ENCODE measurements around the gene FAAP100. TPM values are rescaled to one million over a fixed set of nuclear protein-coding genes. Genes with fewer than 3 reads are reported as not detected.
A peak's percentile ranks its signal among the peaks of the same experiment; 100 is the strongest.

The FAAP100 gene
- total and polyA plus RNA-seq, 7 donors, result 6.6 to 27.2 (median 10.9) TPM

DNA sequence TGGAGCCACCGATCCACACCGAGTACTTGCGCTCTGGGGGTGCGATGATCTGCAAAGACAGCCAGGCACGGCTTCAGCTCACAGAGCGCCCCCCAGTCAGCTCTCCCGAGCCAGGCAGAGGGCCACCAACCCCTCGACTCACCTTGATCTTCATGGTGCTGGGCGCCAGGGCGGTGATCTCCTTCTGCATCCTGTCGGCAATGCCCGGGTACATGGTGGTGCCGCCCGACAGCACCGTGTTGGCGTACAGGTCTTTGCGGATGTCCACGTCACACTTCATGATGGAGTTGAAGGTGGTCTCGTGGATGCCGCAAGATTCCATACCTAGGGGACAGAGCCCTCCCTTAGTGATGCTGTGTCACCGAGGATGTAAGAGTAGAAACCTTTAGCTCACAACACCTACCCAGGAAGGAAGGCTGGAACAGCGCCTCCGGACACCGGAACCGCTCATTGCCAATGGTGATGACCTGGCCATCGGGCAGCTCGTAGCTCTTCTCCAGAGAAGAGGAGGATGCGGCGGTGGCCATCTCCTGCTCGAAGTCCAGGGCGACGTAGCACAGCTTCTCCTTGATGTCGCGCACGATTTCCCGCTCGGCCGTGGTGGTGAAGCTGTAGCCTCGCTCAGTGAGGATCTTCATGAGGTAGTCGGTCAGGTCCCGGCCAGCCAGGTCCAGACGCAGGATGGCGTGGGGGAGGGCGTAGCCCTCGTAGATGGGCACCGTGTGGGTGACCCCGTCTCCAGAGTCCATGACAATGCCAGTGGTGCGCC lies 41.2 kb downstream of the FAAP100 start:
- DNase-seq, result no peak
- Histone ChIP-seq H3K36me3 (peaks cover 25 to 41% (median 35%) of the 10 kb centered on the region in 4 donors), H3K27ac (peak overlapping the region; percentile 99 to 100 (median 100)), H3K4me3 (peak overlapping the region; percentile 88 to 99 (median 94)), H3K9me3 (no peaks in the 10 kb centered on the region), H3K27me3 (no peaks in the 10 kb centered on the region), H3K4me1 (peaks cover 0 to 42% (median 18%) of the 10 kb centered on the region in 4 donors)
- WGBS, 2 donors, result 1% methylated on average over 48 of the region's 48 CpGs
- intact Hi-C loops (cut with DNase I), result no loop called here
- no peak for TF ChIP-seq POLR2A (IDR thresholded peaks at IDR 0.05)
- TF ChIP-seq POLR2AphosphoS5 (IDR thresholded peaks at IDR 0.05), result peak in 2 of 4 donors; percentile 14 to 22
- no peak for TF ChIP-seq EP300 (IDR thresholded peaks at IDR 0.05)
- TF ChIP-seq, protein P1, sequence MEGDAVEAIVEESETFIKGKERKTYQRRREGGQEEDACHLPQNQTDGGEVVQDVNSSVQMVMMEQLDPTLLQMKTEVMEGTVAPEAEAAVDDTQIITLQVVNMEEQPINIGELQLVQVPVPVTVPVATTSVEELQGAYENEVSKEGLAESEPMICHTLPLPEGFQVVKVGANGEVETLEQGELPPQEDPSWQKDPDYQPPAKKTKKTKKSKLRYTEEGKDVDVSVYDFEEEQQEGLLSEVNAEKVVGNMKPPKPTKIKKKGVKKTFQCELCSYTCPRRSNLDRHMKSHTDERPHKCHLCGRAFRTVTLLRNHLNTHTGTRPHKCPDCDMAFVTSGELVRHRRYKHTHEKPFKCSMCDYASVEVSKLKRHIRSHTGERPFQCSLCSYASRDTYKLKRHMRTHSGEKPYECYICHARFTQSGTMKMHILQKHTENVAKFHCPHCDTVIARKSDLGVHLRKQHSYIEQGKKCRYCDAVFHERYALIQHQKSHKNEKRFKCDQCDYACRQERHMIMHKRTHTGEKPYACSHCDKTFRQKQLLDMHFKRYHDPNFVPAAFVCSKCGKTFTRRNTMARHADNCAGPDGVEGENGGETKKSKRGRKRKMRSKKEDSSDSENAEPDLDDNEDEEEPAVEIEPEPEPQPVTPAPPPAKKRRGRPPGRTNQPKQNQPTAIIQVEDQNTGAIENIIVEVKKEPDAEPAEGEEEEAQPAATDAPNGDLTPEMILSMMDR (IDR thresholded peaks at IDR 0.05), result no peak

DNA sequence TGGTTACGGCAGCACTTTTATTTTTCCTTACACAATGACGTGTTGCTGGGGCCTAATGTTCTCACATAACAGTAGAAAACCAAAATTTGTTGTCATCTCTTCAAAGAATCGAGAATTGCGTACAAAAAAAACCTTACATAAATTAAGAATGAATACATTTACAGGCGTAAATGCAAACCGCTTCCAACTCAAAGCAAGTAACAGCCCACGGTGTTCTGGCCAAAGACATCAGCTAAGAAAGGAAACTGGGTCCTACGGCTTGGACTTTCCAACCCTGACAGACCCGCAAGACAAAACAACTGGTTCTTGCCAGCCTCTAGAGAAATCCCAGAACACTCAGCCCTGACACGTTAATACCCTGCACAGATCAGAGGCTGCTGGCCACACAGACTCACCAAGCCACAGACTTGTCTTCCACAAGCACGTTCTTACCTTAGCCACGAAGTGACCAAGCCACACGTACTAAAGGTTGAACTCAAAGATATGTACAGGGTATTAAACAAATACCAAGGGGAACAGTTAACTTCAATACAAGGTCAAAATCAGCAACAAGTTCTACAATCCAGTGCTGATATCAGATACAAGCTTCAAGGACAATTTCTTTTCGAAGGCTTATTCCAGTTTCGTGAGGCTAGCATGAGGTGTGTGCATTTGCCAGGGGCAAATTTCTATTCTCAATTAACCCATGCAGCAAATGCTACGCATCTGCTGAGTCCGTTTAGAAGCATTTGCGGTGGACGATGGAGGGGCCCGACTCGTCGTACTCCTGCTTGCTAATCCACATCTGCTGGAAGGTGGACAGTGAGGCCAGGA lies 42.0 kb downstream of the FAAP100 start:
- Histone ChIP-seq H3K9me3 (no peaks in the 10 kb centered on the region), H3K27ac (peak overlapping the region; percentile 99 to 100 (median 100)), H3K4me1 (peaks cover 0 to 35% (median 12%) of the 10 kb centered on the region in 4 donors), H3K4me3 (peak overlapping the region; percentile 88 to 99 (median 94)), H3K27me3 (no peaks in the 10 kb centered on the region), H3K36me3 (peaks cover 25 to 41% (median 35%) of the 10 kb centered on the region in 4 donors)
- no peak for DNase-seq
- TF ChIP-seq POLR2AphosphoS5 (IDR thresholded peaks at IDR 0.05), result peak in 2 of 4 donors; percentile 47 to 68
- TF ChIP-seq, protein P1 (IDR thresholded peaks at IDR 0.05), result no peak
- no peak for TF ChIP-seq EP300 (IDR thresholded peaks at IDR 0.05)
- intact Hi-C loops (cut with DNase I), result no loop called here
- 1 to 5% methylated on average over 22 of the region's 22 CpGs for WGBS, 2 donors

DNA sequence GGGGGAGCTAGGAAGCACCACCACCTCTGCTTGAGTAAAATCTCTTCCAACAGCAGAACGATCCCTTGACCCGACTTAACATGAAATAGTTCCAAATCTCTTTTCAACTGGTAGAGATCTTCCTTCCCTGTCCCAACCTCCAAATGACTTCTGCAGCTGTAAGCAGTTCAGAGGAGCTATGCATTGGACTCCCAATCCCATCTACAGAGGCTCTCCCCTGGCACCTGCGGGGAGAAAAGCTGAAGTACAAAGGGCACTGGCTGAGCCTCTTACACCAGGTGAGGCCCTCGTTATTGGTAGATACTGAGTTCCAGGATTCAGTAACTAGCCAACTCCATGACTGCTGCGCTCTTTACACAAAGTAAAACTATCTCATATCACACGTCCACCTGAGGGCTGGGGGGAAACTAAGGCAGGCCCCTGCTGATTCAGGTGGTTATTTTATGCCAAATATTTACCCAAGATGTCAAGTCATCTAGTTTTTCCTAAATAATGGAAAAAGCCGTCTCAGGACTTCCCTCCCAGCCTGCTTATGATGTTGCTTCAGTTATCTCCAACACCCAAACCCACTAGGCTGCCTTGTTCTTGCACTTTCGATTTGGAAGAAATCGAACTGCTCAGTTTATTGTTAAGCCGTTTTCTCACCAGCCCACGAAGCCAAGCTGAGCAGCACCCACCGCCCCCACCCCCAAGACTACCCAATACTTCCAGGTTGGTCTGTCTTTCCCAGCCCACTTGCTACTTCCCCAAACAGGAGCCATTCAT lies 42.8 kb downstream of the FAAP100 start:
- Histone ChIP-seq H3K27ac (peak overlapping the region; percentile 99 to 100 (median 100)), H3K4me1 (peaks cover 0 to 34% (median 12%) of the 10 kb centered on the region in 4 donors), H3K9me3 (no peaks in the 10 kb centered on the region), H3K27me3 (no peaks in the 10 kb centered on the region), H3K4me3 (peak overlapping the region; percentile 88 to 99 (median 94)), H3K36me3 (peaks cover 25 to 41% (median 35%) of the 10 kb centered on the region in 4 donors)
- no peak for DNase-seq
- intact Hi-C loops (cut with DNase I), result no loop called here
- 6 to 17% methylated on average over 12 of the region's 12 CpGs for WGBS, 2 donors
- peak in 3 of 4 donors; percentile 18 to 23 (median 19) for TF ChIP-seq POLR2AphosphoS5 (IDR thresholded peaks at IDR 0.05)
- TF ChIP-seq, protein P1 (IDR thresholded peaks at IDR 0.05), result no peak

DNA sequence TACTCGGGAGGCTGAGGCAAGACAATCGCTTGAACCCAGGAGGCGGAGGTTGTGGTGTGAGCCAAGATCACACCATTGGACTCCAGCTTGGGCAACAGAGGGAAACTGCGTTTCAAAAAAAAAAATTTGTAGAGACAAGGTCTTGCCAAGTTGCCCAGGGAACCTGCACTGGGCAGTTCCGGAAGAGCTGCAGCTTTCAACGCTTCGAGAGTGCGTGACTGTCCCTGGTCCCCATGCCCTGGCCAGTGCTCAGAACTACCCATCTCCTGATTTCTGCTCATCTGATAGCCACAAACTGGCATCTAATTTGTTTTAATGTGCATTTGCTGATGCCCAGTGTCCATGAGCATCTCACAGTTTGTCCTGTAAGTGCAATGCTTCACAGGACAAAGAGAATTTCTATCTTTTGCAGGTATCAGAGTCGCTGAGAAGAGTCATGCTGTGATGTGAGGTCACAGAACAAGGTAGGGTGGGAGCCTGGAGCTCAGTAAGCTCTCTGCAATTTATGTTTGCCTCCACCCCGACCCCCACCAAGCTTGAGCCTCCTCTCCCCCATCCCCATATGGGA lies 43.4 kb downstream of the FAAP100 start:
- TF ChIP-seq POLR2AphosphoS5 (IDR thresholded peaks at IDR 0.05) (peak in 2 of 4 donors; percentile 50 to 59), POLR2A (IDR thresholded peaks at IDR 0.05) (no peak)
- peaks cover 25 to 41% (median 35%) of the 10 kb centered on the region in 4 donors for H3K36me3 ChIP-seq
- DNase-seq, result peak; percentile 61
- H3K4me3 ChIP-seq, result peak overlapping the region; percentile 88 to 99 (median 94)
- 65 to 70% methylated on average over 10 of the region's 10 CpGs for WGBS, 2 donors
- H3K27ac ChIP-seq, result peak overlapping the region; percentile 99 to 100 (median 100)
- peaks cover 0 to 27% (median 12%) of the 10 kb centered on the region in 4 donors for H3K4me1 ChIP-seq
- intact Hi-C loops (cut with DNase I), result no loop called here
- no peaks in the 10 kb centered on the region for H3K27me3 ChIP-seq
- H3K9me3 ChIP-seq, result no peaks in the 10 kb centered on the region
